ENCODE measurements around the gene DHRS2.

The DHRS2 gene

DNA sequence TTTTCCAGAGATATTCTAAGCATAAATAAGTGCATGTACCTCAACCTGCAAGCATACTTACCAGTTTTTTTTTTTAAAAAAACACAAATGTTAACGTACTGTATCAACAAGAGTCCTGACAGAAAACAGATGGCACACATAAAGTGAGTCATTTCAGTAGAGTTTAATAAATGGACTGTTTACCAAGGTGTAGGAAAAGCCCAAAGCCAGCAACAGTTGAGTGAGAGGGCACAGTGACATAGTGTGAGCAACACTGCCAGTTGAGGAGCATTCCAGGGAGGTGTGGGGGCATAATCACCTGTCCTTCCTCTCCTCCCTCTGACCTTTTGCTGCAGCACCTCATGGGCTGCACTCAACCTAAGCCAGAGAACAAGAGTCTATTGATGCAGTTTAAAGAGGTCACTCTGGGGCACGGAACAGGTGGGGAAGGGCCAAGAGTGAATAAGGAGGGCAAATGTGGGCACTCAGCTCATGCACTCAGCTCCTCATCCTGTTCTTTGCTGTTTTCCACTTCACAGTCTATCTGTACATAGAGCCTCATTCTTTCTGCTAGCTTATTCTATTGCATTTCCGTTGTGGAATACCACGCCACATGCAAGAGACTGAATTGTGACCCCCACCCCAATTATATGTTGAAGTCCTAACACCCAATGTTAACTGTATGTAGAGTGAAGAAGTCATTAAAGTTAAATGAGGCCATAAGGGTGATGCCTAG lies 29.3 kb downstream of the DHRS2 start:
- no peak for DNase-seq (ENCODE audit: extremely low spot score)
- TF ChIP-seq CTBP1 (IDR thresholded peaks at IDR 0.05; ENCODE audit: borderline replicate concordance) (no peak), ELF4 (IDR thresholded peaks at IDR 0.05) (no peak), HDGF (IDR thresholded peaks at IDR 0.05; ENCODE audit: borderline replicate concordance) (no peak), SUZ12 (IDR thresholded peaks at IDR 0.05) (no peak), FOXA1 (IDR thresholded peaks at IDR 0.05) (no peak), FOXK2 (IDR thresholded peaks at IDR 0.05) (no peak)
- CTCF ChIA-PET: interaction anchor here (0.6 to 2.2 kb wide), 7 partner anchors 8 to 245 kb away, joined by 3 to 14 read pairs (median 4); no protein-coding TSS in a partner anchor
- POLR2A ChIA-PET: no interaction called here

DNA sequence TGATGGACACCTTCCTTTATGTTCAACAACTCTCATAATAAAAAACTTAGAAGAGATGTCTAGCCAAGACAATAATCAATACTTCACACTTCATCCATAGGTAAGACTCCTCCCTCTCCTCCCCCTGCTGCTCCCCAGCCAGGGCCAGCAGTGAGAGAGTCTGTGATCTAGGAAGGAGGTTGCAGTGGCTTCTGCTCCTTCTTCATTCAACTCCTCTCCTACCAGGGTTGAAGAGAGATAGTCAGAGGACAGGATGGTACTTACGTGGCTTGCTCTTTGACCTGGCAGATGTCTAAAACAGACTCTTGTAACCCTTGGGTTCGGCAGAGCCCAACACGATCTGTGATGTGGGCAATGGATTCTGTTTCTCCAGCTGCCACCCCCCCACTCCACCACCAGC lies 31.0 kb downstream of the DHRS2 start:
- POLR2A ChIA-PET: interaction anchor here (1.2 kb wide), 1 partner anchor 8 kb away, joined by 3 read pairs; no protein-coding TSS in a partner anchor
- no peak for DNase-seq (ENCODE audit: extremely low spot score)
- CTCF ChIA-PET: no interaction called here
- no peak for TF ChIP-seq SP1 (IDR thresholded peaks at IDR 0.05)
- TF ChIP-seq BHLHE40 (IDR thresholded peaks at IDR 0.05; ENCODE audit: borderline replicate concordance): no peak
- TF ChIP-seq ZNF384 (IDR thresholded peaks at IDR 0.05): no peak
- no peak for TF ChIP-seq CTBP1 (IDR thresholded peaks at IDR 0.05; ENCODE audit: borderline replicate concordance)
- TF ChIP-seq HDGF (IDR thresholded peaks at IDR 0.05; ENCODE audit: borderline replicate concordance): no peak
- TF ChIP-seq FOXM1 (IDR thresholded peaks at IDR 0.05; ENCODE audit: borderline replicate concordance): no peak
- TF ChIP-seq PKNOX1 (IDR thresholded peaks at IDR 0.05): no peak
- TF ChIP-seq ELF4 (IDR thresholded peaks at IDR 0.05): no peak
- TF ChIP-seq FOXK2 (IDR thresholded peaks at IDR 0.05): no peak
- no peak for TF ChIP-seq ARNT (IDR thresholded peaks at IDR 0.05)
- no peak for TF ChIP-seq FOXA1 (IDR thresholded peaks at IDR 0.05)
- no peak for TF ChIP-seq NFRKB (IDR thresholded peaks at IDR 0.05)
- no peak for TF ChIP-seq LEF1 (IDR thresholded peaks at IDR 0.05; ENCODE audit: borderline replicate concordance)
- TF ChIP-seq SUZ12 (IDR thresholded peaks at IDR 0.05): no peak
- TF ChIP-seq L3MBTL2 (conservative IDR thresholded peaks at IDR 0.05): no peak
- TF ChIP-seq TARDBP (IDR thresholded peaks at IDR 0.05): no peak

DNA sequence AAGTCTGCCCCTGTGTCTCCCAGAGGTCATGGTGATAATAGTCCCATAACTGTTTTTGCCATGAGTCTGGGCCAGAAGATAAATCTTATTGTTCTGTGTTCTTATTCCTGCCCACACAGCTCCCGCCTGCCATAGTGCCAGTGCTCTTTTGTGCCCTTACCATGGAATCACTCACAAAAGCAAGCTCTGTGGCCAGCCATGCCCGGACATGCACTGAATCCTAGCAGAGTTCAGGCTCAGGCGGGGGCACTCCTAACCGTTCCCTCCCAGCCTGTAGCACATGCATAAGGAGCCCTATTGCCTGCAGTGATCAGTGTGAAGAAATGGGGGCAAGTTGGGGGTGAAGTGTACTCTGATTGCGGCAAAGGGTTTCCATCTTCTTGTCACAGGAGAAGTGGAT lies 33.3 kb downstream of the DHRS2 start:
- CTCF ChIA-PET: no interaction called here

GRCh38 chr14:23670481-23670880 lies 34.3 kb downstream of the DHRS2 start:
- ChIA-PET CTCF (no interaction called here), POLR2A (no interaction called here)
- no peak for TF ChIP-seq BHLHE40 (IDR thresholded peaks at IDR 0.05; ENCODE audit: borderline replicate concordance)
- no peak for TF ChIP-seq SP1 (IDR thresholded peaks at IDR 0.05)
- TF ChIP-seq NFRKB (IDR thresholded peaks at IDR 0.05): no peak
- no peak for TF ChIP-seq ELF4 (IDR thresholded peaks at IDR 0.05)
- no peak for TF ChIP-seq HDGF (IDR thresholded peaks at IDR 0.05; ENCODE audit: borderline replicate concordance)
- TF ChIP-seq SUZ12 (IDR thresholded peaks at IDR 0.05): no peak
- no peak for TF ChIP-seq TARDBP (IDR thresholded peaks at IDR 0.05)
- TF ChIP-seq LEF1 (IDR thresholded peaks at IDR 0.05; ENCODE audit: borderline replicate concordance): no peak
- TF ChIP-seq ARNT (IDR thresholded peaks at IDR 0.05): no peak
- no peak for TF ChIP-seq FOXM1 (IDR thresholded peaks at IDR 0.05; ENCODE audit: borderline replicate concordance)
- no peak for TF ChIP-seq PKNOX1 (IDR thresholded peaks at IDR 0.05)
- TF ChIP-seq L3MBTL2 (conservative IDR thresholded peaks at IDR 0.05): no peak
- TF ChIP-seq FOXA1 (IDR thresholded peaks at IDR 0.05): no peak
- no peak for TF ChIP-seq ZNF384 (IDR thresholded peaks at IDR 0.05)
- no peak for TF ChIP-seq FOXK2 (IDR thresholded peaks at IDR 0.05)
- no peak for TF ChIP-seq CTBP1 (IDR thresholded peaks at IDR 0.05; ENCODE audit: borderline replicate concordance)
- DNase-seq (ENCODE audit: extremely low spot score): no peak

More for the DNA sequence above, 33.3 kb downstream of the DHRS2 start:
- POLR2A ChIA-PET: no interaction called here
- no peak for DNase-seq (ENCODE audit: extremely low spot score)
- TF ChIP-seq ARNT (IDR thresholded peaks at IDR 0.05) (no peak), ZNF384 (IDR thresholded peaks at IDR 0.05) (no peak), SUZ12 (IDR thresholded peaks at IDR 0.05) (no peak), L3MBTL2 (conservative IDR thresholded peaks at IDR 0.05) (no peak), SP1 (IDR thresholded peaks at IDR 0.05) (no peak), FOXA1 (IDR thresholded peaks at IDR 0.05) (no peak), ELF4 (IDR thresholded peaks at IDR 0.05) (no peak), LEF1 (IDR thresholded peaks at IDR 0.05; ENCODE audit: borderline replicate concordance) (no peak), PKNOX1 (IDR thresholded peaks at IDR 0.05) (no peak), HDGF (IDR thresholded peaks at IDR 0.05; ENCODE audit: borderline replicate concordance) (no peak), BHLHE40 (IDR thresholded peaks at IDR 0.05; ENCODE audit: borderline replicate concordance) (no peak), FOXM1 (IDR thresholded peaks at IDR 0.05; ENCODE audit: borderline replicate concordance) (no peak), CTBP1 (IDR thresholded peaks at IDR 0.05; ENCODE audit: borderline replicate concordance) (no peak), NFRKB (IDR thresholded peaks at IDR 0.05) (no peak), TARDBP (IDR thresholded peaks at IDR 0.05) (no peak), FOXK2 (IDR thresholded peaks at IDR 0.05) (no peak)

DNA sequence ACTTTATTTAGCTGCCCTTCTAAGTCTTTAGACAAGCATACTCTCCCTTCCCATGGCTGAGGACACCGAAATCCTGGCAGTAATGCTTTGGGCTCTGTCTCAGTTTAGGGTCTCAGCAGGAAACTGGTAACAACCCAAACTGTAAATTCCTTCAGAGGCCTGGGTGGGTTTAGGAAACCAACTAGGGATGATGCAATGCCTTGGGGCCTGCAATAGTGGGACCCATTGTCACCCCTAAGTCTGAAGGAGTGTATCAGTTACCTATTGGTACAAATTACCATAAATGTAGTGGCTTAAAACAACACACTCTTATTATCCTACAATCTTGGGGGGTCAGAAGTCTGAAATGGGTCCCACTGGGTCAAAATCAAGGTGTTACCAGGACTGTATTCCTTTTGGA lies 36.0 kb downstream of the DHRS2 start:
- TF ChIP-seq TARDBP (IDR thresholded peaks at IDR 0.05) (no peak), ARNT (IDR thresholded peaks at IDR 0.05) (no peak)
- CTCF ChIA-PET: no interaction called here
- POLR2A ChIA-PET: no interaction called here
- no peak for DNase-seq (ENCODE audit: extremely low spot score)

DNA sequence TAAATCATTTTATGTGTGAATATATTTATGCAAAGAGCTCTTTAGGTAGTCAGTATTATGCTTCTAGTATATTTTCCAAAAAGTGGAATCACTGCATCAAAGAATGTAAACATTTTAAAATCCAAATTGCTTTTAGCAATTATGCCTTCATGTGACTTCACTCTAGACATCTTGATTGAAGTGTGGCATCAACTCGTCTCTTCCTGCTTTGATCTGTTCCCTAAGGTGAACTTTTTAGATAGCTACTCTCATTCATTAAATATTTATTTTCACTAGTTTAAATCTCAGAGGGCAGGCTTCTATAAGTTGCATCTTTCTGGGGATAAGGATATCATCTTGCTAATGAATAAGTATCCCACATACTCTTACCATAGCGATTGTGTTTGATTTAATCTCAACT lies 39.2 kb downstream of the DHRS2 start:
- TF ChIP-seq NFRKB (IDR thresholded peaks at IDR 0.05): no peak
- TF ChIP-seq PKNOX1 (IDR thresholded peaks at IDR 0.05): no peak
- TF ChIP-seq FOXK2 (IDR thresholded peaks at IDR 0.05): no peak
- TF ChIP-seq ARNT (IDR thresholded peaks at IDR 0.05): no peak
- no peak for TF ChIP-seq FOXM1 (IDR thresholded peaks at IDR 0.05; ENCODE audit: borderline replicate concordance)
- no peak for TF ChIP-seq CTBP1 (IDR thresholded peaks at IDR 0.05; ENCODE audit: borderline replicate concordance)
- TF ChIP-seq HDGF (IDR thresholded peaks at IDR 0.05; ENCODE audit: borderline replicate concordance): no peak
- no peak for TF ChIP-seq FOXA1 (IDR thresholded peaks at IDR 0.05)
- no peak for TF ChIP-seq ZNF384 (IDR thresholded peaks at IDR 0.05)
- TF ChIP-seq BHLHE40 (IDR thresholded peaks at IDR 0.05; ENCODE audit: borderline replicate concordance): no peak
- TF ChIP-seq TARDBP (IDR thresholded peaks at IDR 0.05): no peak
- DNase-seq (ENCODE audit: extremely low spot score): no peak
- ChIA-PET POLR2A (no interaction called here), CTCF (interaction anchor here (0.7 kb wide), 1 partner anchor 10 kb away, joined by 4 read pairs; no protein-coding TSS in a partner anchor)
